Prostate gland (tissue), 2 donors: ENCODE measurements around the gene VAMP2.
A peak's percentile ranks its signal among the peaks of the same experiment; 100 is the strongest.

Source experiments
- CTCF ChIP-seq, 4 experiments: fragments of 200-600 bp in 2 of 4; fragments of 450-650 bp in 2 of 4; sonication (generic) in 2 of 4; IDR thresholded peaks; 1 replicate in 3 of 4; 2 replicates in 1 of 4; pipeline ENCODE4 v1.5.1; 2016 to 2019; ENCODE audit warnings: antibody characterized with exemption in 4 of 4, mild to moderate bottlenecking in 2 of 4, moderate library complexity in 2 of 4
- POLR2A ChIP-seq: fragments of 450-650 bp; IDR thresholded peaks from one replicate; pipeline ENCODE4 v1.6.1; 2016; ENCODE audit warnings: antibody characterized with exemption, mild to moderate bottlenecking
- POLR2AphosphoS5 ChIP-seq: sonication (generic); formaldehyde crosslinking; IDR thresholded peaks from one replicate; pipeline ENCODE4 v1.6.1; 2017; ENCODE audit warnings: antibody characterized with exemption

- no peak for TF ChIP-seq CTCF (IDR thresholded peaks at IDR 0.05)
- TF ChIP-seq POLR2A, result peak; percentile 27
- peak; percentile 76 for TF ChIP-seq POLR2AphosphoS5
These were observed 23.1 kb upstream of the VAMP2 start for GRCh38 chr17:8185582-8186445.
